ENCODE results near the gene CDH4.

The CDH4 gene

GRCh38 chr20:61788343-61788742, 536.3 kb downstream of the CDH4 start:
- no peak for DNase-seq (ENCODE audit: low read depth)

GRCh38 chr20:61789329-61789728, 537.3 kb downstream of the CDH4 start:
- DNase-seq (ENCODE audit: low read depth): no peak

- no peak for DNase-seq (ENCODE audit: low read depth)
Measured at GRCh38 chr20:61790116-61790827, 538.2 kb downstream of the CDH4 start.

GRCh38 chr20:61791995-61792394, 539.9 kb downstream of the CDH4 start:
- DNase-seq (ENCODE audit: low read depth): no peak

GRCh38 chr20:61795669-61796630, 543.9 kb downstream of the CDH4 start:
- DNase-seq (ENCODE audit: low read depth): no peak

- DNase-seq (ENCODE audit: low read depth): no peak
Measured at GRCh38 chr20:61796738-61797137, 544.7 kb downstream of the CDH4 start.

- DNase-seq (ENCODE audit: low read depth): no peak
Measured at GRCh38 chr20:61797200-61797599, 545.1 kb downstream of the CDH4 start.

GRCh38 chr20:61797971-61798411, 545.9 kb downstream of the CDH4 start:
- no peak for DNase-seq (ENCODE audit: low read depth)

GRCh38 chr20:61798632-61799031, 546.6 kb downstream of the CDH4 start:
- DNase-seq (ENCODE audit: low read depth): no peak

- DNase-seq (ENCODE audit: low read depth): no peak
Measured at GRCh38 chr20:61799394-61799923, 547.4 kb downstream of the CDH4 start.

GRCh38 chr20:61799928-61800327, 547.9 kb downstream of the CDH4 start:
- no peak for DNase-seq (ENCODE audit: low read depth)

- no peak for DNase-seq (ENCODE audit: low read depth)
Measured at GRCh38 chr20:61800359-61801064, 548.5 kb downstream of the CDH4 start.

- no peak for DNase-seq (ENCODE audit: low read depth)
Measured at GRCh38 chr20:61801065-61801360, 549.0 kb downstream of the CDH4 start.

GRCh38 chr20:61801428-61801827, 549.4 kb downstream of the CDH4 start:
- no peak for DNase-seq (ENCODE audit: low read depth)

GRCh38 chr20:61801857-61802442, 549.9 kb downstream of the CDH4 start:
- DNase-seq (ENCODE audit: low read depth): no peak

- DNase-seq (ENCODE audit: low read depth): no peak
Measured at GRCh38 chr20:61802721-61803311, 550.8 kb downstream of the CDH4 start.

GRCh38 chr20:61803416-61803914, 551.4 kb downstream of the CDH4 start:
- no peak for DNase-seq (ENCODE audit: low read depth)

GRCh38 chr20:61803915-61804751, 552.1 kb downstream of the CDH4 start:
- DNase-seq (ENCODE audit: low read depth): no peak

GRCh38 chr20:61804752-61805295, 552.8 kb downstream of the CDH4 start:
- DNase-seq (ENCODE audit: low read depth): no peak

GRCh38 chr20:61805365-61805764, 553.3 kb downstream of the CDH4 start:
- no peak for DNase-seq (ENCODE audit: low read depth)
